Stimulated activated CD4-positive, alpha-beta T cell treated with anti-CD3 and anti-CD28 coated beads, Interleukin-2, amount 100 ng/mL, for 4 hours (primary cell): Measurements from ENCODE around the gene SPATA4.

Experiments used
- DNase-seq: peaks from one replicate; pipeline ENCODE4 v3.0.0-alpha.2; 2020; ENCODE audit warnings: low read depth

SPATA4 gene

DNA sequence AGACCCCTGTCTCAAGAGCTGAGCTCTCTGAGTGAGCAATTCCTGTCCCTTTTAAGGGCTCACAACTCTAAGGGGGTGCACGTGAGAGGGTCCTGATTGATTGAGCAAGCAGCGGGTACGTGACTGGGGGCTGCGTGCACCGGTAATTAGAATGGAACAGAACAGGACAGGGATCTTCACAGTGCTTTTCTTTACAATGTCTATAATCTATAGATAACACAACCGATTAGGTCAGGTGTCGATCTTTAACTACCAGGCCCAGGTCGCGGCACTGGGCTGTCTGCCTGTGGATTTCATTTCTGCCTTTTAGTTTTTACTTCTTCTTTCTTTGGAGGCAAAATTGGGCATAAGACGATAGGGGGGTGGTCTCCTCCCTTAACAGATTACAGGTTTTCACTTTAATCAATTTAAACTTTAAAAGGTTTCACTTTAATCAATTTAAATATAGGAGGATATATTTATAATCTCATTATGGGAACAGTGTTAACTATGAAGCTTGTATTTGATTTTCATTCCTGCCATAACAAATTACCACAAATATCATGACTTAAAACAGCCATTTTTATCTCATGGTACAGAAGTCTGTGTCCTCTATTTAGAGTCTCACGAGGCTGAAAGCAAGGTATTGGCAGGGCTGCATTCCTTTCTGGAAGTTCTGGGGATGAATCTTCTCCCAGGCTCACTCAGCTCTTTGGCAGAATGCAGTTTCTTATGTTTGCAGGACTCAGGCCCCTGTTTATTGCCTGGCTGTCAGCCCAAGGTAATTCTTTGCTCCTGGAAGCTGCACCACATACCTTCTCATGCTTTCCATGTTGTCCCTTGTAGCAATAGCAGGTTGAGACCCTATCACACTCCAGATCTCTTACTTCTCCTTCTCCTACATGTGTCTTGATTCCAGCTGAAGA, 5.2 kb downstream of the SPATA4 start:
- no peak for DNase-seq

DNA sequence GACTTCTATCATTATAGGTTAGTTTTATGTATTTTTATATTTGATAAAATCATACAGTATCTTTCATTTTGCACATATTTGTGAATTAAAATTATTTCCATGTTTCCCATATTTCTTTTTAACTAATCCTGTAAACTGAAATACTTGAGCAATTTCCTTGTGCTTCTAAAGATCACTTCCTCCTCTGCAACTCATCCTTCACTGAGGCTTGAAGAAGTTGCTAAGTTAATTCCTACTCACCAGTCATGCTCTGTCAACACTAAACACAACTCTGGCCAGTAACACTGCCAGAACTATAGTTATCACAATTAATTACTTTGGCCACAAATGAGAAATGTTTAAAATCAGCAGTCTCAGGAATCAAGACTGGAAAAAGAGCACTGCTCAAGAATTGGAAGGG, 6.7 kb downstream of the SPATA4 start:
- no peak for DNase-seq

DNA sequence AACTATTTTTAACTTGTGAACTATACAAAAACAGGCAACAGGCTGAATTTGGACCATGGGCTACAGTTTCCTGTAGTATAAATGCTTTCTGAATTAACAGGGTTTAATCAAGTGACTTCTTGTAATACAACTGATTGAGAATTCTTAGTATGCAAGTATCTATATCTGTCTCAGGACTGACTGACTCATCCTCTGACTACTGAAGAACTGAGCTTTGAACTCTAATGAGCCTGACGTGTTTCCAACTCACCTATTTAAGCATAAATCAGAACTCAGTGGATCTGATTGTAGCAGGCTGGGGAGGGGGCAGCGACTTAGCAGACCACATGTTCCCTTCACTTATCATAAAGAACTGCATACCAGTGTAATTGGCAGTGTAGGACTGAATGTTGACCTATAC, 7.8 kb downstream of the SPATA4 start:
- no peak for DNase-seq

DNA sequence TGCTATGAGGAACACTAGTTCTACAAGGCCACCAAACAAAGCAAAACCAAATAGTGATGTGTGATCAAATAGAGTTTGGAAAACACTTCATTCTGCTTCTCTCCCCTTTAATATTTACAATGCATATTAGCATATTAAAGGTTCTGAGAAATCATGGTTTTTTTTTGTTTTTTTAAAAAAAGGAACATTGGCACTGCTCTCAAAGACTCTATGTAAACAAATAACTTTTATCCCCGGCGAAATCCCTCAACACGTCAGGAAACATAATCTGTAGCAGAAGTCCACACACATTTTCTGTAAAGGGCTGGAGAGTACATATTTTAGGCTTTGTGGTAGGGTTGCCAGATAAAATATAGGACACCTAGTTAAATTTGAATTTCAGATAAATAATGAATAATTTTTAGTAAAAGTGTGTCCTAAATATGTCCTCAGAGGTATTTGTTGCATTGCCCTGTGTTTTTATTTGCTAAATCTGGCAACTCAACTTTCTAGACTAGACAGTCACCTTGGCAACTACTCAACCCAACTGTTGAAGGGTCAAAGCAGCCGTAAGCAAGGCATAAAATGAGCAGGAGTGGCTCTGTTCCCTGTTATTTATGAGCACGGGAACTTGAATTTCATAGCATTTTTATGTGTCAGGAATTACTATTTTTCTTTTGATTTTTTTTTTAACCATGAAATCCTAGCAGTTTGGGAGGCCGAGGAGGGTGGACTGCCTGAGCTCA, 8.6 kb downstream of the SPATA4 start:
- no peak for DNase-seq

DNA sequence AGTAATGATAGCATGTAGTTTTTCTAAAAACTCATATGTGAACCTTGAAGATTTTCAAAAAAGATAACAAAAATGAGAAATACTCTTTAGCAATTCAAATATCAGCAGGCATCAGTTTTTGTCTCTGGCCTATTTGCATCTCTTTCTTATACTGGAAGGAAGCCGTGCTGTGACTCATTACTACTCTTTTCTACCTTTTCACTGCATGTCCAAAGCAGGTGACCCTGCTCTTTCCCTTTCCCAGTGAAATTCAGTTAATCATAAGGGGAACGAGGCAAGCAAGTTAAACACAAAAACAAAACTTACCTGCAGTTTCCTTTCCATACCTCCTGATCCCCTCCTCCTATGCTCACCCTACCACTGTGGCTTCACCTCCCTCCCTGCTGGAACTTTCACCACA, 9.3 kb downstream of the SPATA4 start:
- DNase-seq: no peak

DNA sequence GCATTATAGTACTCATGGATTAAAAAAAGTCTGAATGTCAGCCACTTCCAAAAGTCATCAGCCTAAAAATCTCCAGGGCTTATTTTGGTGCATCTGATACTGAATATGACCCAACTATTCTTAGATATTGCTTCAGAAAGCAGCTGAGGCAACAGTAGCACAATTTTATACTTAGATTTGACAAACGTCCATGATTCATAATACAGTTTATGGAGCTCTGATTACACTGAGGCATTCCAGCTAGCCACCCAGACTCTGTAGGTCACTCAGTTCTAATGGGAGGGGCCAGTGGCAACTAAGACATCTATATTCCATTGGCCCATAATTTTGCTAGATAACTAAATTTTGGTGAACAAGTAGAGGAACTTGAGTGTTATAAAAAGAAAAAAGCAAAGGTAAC, 10.3 kb downstream of the SPATA4 start:
- DNase-seq: no peak

DNA sequence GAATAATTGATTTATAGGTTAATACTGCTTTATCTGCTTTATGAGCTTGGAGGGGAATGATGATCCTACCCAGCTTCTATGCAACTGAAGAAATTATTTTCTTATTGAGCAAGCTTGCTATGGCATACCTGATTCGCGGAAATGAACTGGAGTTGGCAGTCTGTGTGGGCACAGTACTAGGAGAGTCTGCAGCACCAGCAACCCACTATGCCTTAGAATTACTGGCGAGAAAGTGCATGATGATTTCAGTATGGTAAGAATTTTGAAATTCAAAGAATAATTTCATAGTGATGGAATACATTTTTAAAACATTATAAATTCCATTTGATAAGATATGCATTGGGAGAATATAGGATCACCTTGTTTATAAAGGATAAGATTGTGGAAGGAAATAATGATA, 32.3 kb downstream of the SPATA4 start:
- DNase-seq: no peak

DNA sequence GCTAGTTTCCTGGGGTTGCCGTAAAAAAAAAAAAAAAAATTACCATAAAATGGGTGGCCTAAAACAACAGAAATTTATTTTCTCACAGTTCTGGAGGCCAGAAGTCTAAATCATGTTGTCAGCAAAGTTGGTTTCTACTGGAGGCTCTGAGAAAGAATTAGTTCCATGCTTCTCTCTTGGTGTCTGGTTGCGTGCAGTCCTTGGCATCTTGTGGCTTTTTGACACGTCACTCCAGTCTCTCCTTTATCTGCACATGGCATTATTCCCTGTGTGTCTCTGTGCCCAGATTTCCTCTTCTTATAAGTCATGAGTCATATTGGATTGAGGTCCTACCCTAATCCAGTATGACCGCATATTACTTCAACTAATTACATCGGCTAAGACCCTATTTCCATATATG, 38.7 kb downstream of the SPATA4 start:
- DNase-seq: no peak

DNA sequence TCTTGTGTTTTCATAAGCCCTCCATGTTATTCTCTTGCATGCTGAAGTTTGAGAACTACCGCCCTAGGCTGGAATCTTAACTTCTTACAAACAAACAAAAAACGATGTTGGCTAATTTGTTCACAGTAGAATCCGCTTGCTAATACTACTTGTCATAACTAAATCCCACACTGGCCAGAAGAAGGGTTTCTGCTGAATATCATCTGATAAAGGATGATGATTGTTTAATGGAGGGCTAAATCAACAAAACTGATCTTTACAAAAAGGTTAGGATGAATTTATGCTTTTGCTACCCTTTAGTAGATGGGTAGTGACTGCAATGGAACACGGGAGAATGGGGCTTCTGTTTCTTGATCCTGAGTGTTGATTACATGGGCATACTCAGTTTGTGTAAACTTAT, 42.3 kb downstream of the SPATA4 start:
- no peak for DNase-seq

DNA sequence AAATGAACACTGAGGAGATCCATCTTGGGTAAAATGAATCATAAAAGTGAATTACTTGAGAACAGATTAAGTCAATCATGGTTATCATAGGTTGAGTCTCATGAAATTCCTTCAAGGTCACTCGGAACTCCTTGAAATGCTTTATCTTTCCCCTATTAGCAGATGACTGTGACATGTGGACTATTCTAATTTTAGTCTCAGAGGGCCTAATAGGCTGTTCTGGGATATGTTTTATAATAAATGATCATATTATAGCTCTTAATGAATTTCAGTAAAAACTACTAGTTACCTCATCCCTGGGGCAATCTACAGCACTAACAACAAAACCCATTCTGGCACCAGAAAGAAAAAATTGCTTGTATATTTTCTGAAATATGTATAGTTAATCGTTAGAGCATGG, 44.7 kb downstream of the SPATA4 start:
- DNase-seq: no peak

DNA sequence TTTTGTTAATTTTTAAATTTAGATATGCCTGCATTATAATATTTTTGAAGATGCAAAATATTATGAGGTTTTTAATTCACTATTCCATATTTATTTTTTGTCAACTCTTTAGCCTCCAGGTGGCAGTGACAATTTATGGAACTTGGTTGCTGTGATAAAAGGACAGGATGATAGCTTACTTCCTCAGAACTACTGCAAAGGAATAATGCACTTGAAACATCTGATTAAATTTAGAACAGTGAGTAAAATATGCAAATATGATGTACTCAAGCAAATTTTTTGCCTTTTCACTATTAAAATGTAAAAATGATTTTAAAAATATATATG, 45.1 kb downstream of the SPATA4 start:
- DNase-seq: no peak

DNA sequence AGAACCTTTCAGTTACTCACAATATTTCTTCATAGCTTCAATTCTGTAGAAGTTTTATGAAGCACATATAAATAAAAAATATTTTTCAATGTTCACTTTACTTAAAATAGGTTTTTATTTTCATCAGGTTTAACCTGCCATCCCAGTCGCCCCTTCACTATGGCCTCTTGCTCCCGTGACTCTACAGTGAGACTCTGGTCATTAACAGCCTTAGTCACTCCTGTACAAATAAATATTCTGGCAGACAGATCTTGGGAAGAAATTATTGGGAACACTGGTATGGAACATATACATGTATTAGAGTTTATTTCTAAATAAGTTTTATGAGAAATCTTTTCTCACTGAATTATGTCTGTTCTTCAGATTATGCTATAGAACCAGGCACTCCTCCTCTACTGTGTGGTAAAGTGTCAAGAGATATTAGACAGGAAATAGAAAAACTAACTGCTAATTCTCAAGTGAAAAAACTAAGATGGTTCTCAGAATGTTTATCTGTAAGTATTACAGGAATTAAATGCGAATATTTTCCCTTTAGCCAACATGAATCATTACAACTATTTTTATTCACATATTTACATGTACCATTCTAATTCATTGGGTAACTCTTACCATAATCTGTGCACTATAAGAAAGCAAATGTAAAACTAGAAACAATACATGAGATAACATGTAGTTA, 45.6 kb downstream of the SPATA4 start:
- no peak for DNase-seq

DNA sequence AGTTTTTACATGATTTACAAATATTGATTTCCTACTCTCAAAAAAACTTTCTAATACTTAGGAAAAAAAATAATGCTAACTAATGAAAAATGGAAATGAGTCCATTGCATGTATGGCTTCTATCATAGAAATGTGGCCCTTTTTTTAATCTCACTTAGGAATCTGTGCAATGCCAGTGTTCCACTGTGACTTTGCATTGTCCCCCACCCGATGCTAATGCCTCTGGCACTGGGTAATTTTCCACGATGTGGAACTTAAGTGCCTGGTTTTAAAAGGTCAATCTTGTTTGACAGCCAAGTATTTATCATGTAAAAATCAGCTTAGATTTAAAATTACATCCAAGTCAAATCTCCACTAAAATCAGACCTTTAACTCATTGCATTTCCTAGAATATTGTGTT, 53.1 kb downstream of the SPATA4 start:
- no peak for DNase-seq

DNA sequence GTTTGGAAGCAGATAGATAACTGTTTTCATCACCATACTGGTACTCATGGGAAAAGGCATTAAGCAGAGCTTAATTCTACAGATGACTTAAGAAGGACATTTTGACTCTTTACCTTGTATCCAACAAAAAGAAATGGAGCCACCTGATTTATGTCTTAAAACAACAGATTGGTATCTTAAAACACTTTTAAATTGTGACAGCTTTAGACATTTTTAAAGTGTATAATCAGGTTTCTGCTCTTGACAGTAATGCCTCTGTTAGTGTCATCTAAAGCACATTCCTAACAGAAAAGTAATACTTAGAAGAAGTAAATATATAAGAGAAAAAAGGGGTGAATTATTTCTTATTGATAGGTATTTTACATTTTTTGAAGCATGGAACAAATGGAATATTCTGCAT, 55.9 kb downstream of the SPATA4 start:
- DNase-seq: no peak

DNA sequence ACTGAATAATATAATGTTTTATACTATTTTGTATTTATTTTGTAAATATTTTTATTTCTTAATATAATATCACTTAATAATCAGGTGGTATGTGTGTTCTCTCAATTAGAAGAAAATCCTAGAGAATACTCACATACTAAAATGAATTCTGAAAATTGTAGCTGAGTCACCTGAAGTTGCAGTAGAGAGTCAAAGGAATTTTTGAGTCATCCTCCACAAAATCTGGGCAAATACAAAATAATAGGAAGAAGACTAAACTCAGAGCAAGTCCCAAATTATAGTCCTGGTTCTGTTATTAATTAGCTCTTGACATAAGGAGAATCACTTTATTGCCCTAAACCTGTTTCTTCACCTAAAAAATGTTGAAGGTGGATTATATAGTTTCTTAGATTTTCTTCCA, 57.8 kb downstream of the SPATA4 start:
- DNase-seq: no peak

DNA sequence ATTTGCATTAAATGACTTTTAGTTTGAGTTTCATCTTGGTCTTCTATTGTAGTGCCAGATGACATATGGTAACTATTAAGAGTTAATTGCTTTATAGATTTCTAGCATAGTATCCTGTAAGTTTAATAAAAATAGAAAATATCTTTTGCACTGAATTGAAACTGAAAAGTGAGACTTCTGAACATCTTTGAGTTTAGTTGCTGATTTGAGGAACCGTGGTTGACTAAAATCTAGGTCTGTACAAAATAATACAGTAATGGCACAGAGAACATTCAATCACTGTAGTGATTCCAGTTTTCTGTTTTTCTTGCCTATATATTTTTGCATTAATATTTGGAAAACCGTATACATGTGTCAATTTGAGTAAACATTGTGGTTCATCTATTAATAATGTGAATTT, 60.7 kb downstream of the SPATA4 start:
- no peak for DNase-seq
